Limb (tissue), 2 donors: ENCODE data around the gene BTBD6.
A peak's percentile ranks its signal among the peaks of the same experiment; 100 is the strongest.
"Not testable (repeated sequence)": the region's sequence is repeated elsewhere in the genome, so short reads cannot be mapped to it uniquely, and the experiment has no call there.

Experiments used
- DNase-seq, 2 donors: peaks; one replicate each; pipeline ENCODE4 v3.0.0-alpha.2; 2016; ENCODE audit errors: extremely low spot score in 2 of 2

The BTBD6 gene

GRCh38 chr14:105269405-105269804 lies 21.1 kb downstream of the BTBD6 start:
- no peak for DNase-seq

- DNase-seq, result no peak
These were observed 23.0 kb downstream of the BTBD6 start for GRCh38 chr14:105271224-105271890.

- DNase-seq, result no peak
These were observed 24.3 kb downstream of the BTBD6 start for GRCh38 chr14:105272623-105273022.

- DNase-seq, result no peak
These were observed 24.7 kb downstream of the BTBD6 start for GRCh38 chr14:105273062-105273461.

- DNase-seq, result no peak
These were observed 26.3 kb downstream of the BTBD6 start for GRCh38 chr14:105274637-105275036.

GRCh38 chr14:105275267-105275946 lies 27.1 kb downstream of the BTBD6 start:
- DNase-seq, result no peak

GRCh38 chr14:105277448-105277847 lies 29.1 kb downstream of the BTBD6 start:
- not testable (repeated sequence) for DNase-seq

GRCh38 chr14:105279642-105280361 lies 31.5 kb downstream of the BTBD6 start:
- DNase-seq, result no peak

- DNase-seq, result no peak
These were observed 32.2 kb downstream of the BTBD6 start for GRCh38 chr14:105280525-105280924.

GRCh38 chr14:105281371-105282097 lies 33.2 kb downstream of the BTBD6 start:
- DNase-seq, result peak in 1 of 2 donors; percentile 71

- DNase-seq, result no peak
These were observed 33.9 kb downstream of the BTBD6 start for GRCh38 chr14:105282098-105282725.

GRCh38 chr14:105283028-105283427 lies 34.7 kb downstream of the BTBD6 start:
- DNase-seq, result no peak

GRCh38 chr14:105283899-105284298 lies 35.6 kb downstream of the BTBD6 start:
- DNase-seq, result no peak

GRCh38 chr14:105285174-105285573 lies 36.8 kb downstream of the BTBD6 start:
- no peak for DNase-seq

GRCh38 chr14:105286759-105287144 lies 38.4 kb downstream of the BTBD6 start:
- DNase-seq, result no peak

GRCh38 chr14:105287249-105288102 lies 39.1 kb downstream of the BTBD6 start:
- no peak for DNase-seq

- DNase-seq, result not testable (repeated sequence)
These were observed 40.6 kb downstream of the BTBD6 start for GRCh38 chr14:105288936-105289335.

GRCh38 chr14:105290621-105291346 lies 42.5 kb downstream of the BTBD6 start:
- DNase-seq, result no peak

- DNase-seq, result no peak
These were observed 44.7 kb downstream of the BTBD6 start for GRCh38 chr14:105292826-105293711.
